K562 (cell line): Measurements from ENCODE around the gene SYN1. TPM values are rescaled to one million over a fixed set of nuclear protein-coding genes. Genes with fewer than 3 reads are reported as not detected.

Experiments used
- ARID1B ChIP-seq: fragments of 450-650 bp; IDR thresholded peaks from 2 replicates; pipeline ENCODE4 v1.6.1; 2016; ENCODE audit warnings: antibody characterized with exemption, mild to moderate bottlenecking, inconsistent platforms
- ASH1L ChIP-seq: fragments of 450-650 bp; IDR thresholded peaks from 2 replicates; pipeline ENCODE4 v1.6.1; 2018; ENCODE audit warnings: borderline replicate concordance, mild to moderate bottlenecking, low read depth; ENCODE audit not compliant: partially characterized antibody
- BDP1 ChIP-seq: IDR thresholded peaks from 3 replicates; pipeline ENCODE4 v1.6.1; 2011; ENCODE audit not compliant: insufficient read length, insufficient read depth
- C11orf30 ChIP-seq: fragments of 450-650 bp; IDR thresholded peaks from 2 replicates; pipeline ENCODE4 v1.6.1; 2016; ENCODE audit warnings: low read depth, mild to moderate bottlenecking
- DACH1 ChIP-seq: fragments of 450-650 bp; IDR thresholded peaks from 2 replicates; pipeline ENCODE4 v1.6.1; 2018; ENCODE audit not compliant: partially characterized antibody
- ETV1 ChIP-seq: fragments of 450-650 bp; conservative IDR thresholded peaks from 2 replicates; pipeline ENCODE4 v1.6.1; 2016; ENCODE audit warnings: missing genetic modification characterization, control low read depth, low read depth, missing compliant biosample characterization
- FOXJ3 ChIP-seq: sonication (generic); formaldehyde crosslinking; IDR thresholded peaks from 2 replicates; pipeline ENCODE4 v1.4.0; 2020; ENCODE audit warnings: mild to moderate bottlenecking, missing genetic modification reagents
- KLF10 ChIP-seq: fragments of 250-450 bp; sonication (Bioruptor Pico); IDR thresholded peaks from 2 replicates; pipeline ENCODE4 v1.6.1; 2021; ENCODE audit warnings: matching md5 sums
- NCOA2 ChIP-seq, 2 experiments: fragments of 450-650 bp; IDR thresholded peaks; 2 replicates each; pipeline ENCODE4 v1.6.1; 2018; ENCODE audit warnings: mild to moderate bottlenecking in 2 of 2, moderate library complexity in 1 of 2; ENCODE audit not compliant: partially characterized antibody in 2 of 2
- NCOA6 ChIP-seq: fragments of 450-650 bp; IDR thresholded peaks from 2 replicates; pipeline ENCODE4 v1.6.1; 2017; ENCODE audit warnings: mild to moderate bottlenecking
- NFATC3 ChIP-seq: fragments of 450-650 bp; IDR thresholded peaks from 2 replicates; pipeline ENCODE4 v1.6.1; 2017; ENCODE audit warnings: mild to moderate bottlenecking
- PHF20 ChIP-seq: fragments of 450-650 bp; IDR thresholded peaks from 2 replicates; pipeline ENCODE4 v1.6.1; 2018; ENCODE audit not compliant: partially characterized antibody
- PHF21A ChIP-seq: fragments of 450-650 bp; IDR thresholded peaks from 2 replicates; pipeline ENCODE4 v1.6.1; 2017; ENCODE audit warnings: low read depth, borderline replicate concordance
- PHF8 ChIP-seq: fragments of 200-600 bp; sonication (generic); IDR thresholded peaks from 2 replicates; pipeline ENCODE4 v1.6.1; 2012; ENCODE audit warnings: mixed run types, mild to moderate bottlenecking, inconsistent platforms, low read length, moderate library complexity, borderline replicate concordance
- RBM25 ChIP-seq: fragments of 200-400 bp; formaldehyde crosslinking; IDR thresholded peaks from 2 replicates; pipeline ENCODE4 v1.6.1; 2018; ENCODE audit warnings: low read length, low read depth, moderate library complexity; ENCODE audit not compliant: severe bottlenecking
- SMAD4 ChIP-seq: fragments of 250-450 bp; sonication (Bioruptor Pico); conservative IDR thresholded peaks from 2 replicates; pipeline ENCODE4 v1.8.0; 2021; ENCODE audit warnings: inconsistent platforms, mild to moderate bottlenecking, moderate library complexity
- TBP ChIP-seq: optimal IDR thresholded peaks from 2 replicates; pipeline ENCODE3; 2011; ENCODE audit warnings: low read depth, low read length, improper control_type of control experiment
- XRCC5 ChIP-seq: fragments of 200-400 bp; formaldehyde crosslinking; IDR thresholded peaks from 2 replicates; pipeline ENCODE4 v1.6.1; 2017; ENCODE audit warnings: low read depth, mild to moderate bottlenecking, low read length
- polyA plus RNA-seq, 8 experiments: library from polyadenylated mRNA; depleted of rRNA in 4 of 8; stranded (reverse) in 5 of 8; unstranded in 3 of 8; fragments of >200 nt; fragmentation: Nextera tagmentation in 2 of 8; fragmentation: Illumina TruSeq in 1 of 8; extraction: Ambion mirVana in 2 of 8; extraction: Trizol in 1 of 8; gene quantifications; 2 replicates each; pipeline versions ENCODE4 v1.2.1 to v1.2.3, GENCODE V29; 2011 to 2014; ENCODE audit warnings: inconsistent platforms in 1 of 8, missing spikeins in 1 of 8
- total RNA-seq, 7 experiments: library from RNA; depleted of rRNA in 6 of 7; stranded (reverse); fragments of >200 nt in 6 of 7; fragmentation: Illumina TruSeq in 2 of 7; extraction: Trizol in 2 of 7; gene quantifications; 2 replicates each; pipeline versions ENCODE4 v1.2.1 to v1.2.3, GENCODE V29; 2011 to 2021; ENCODE audit warnings: low replicate concordance in 1 of 7
- TF ChIP-seq, protein P1 (sequence below): IDR thresholded peaks from 3 replicates; pipeline ENCODE4 v1.6.1; 2011; ENCODE audit warnings: borderline replicate concordance, mild to moderate bottlenecking, moderate library complexity; ENCODE audit not compliant: insufficient read length; ENCODE audit errors: extremely low read depth
- TF ChIP-seq, protein P2 (sequence below): fragments of 250-450 bp; sonication (Bioruptor Pico); IDR thresholded peaks from 2 replicates; pipeline ENCODE4 v1.4.0; 2020; ENCODE audit warnings: mild to moderate bottlenecking, moderate library complexity
- TF ChIP-seq, protein P3 (sequence below): IDR thresholded peaks from 2 replicates; pipeline ENCODE4 v1.6.1; 2012; ENCODE audit warnings: low read depth, low read length, improper control_type of control experiment, borderline replicate concordance

Gene SYN1
- total and polyA plus RNA-seq, 9 of the 15 experiments (the other 6 are each of a cell fraction or from before 2014, with no cell fraction given): 0.01 to 0.28 (median 0.18) TPM; not detected in 2

DNA sequence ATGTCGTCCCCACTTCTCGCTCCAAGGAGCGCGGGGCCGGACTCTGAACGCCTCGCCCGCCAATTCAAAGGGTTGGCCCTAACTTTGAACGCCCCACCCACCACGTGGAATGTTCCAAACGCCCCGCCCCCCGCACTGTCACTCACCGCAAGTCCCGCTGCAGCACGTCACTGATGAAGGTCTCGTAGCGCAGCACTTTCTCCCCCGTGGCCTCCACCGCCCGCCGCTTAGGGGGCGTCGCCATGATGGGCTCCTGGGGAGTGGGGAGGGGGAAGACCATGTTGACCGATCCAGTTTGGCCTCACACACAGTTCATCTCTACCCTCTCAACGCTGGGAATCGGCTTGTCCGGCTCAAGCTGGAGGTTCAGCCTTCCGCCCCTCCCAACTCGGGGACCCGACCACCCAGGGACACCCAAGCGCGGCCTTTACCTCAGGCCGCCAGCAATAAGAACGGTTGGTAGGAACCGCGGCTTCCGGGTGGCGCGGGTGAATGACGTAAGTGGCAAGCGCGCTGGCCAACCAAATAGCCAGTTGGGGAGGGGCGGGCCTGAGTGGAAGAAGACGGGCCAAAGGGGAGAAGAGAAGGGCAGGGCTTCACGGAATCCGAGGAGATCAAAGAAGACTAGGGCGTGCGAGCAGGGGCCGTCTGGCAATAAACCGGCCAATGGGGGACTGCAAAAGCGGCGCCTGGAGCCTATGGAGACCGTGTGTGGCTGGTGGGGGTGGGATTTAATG lies 39.2 kb upstream of the SYN1 start, which contains the start of gene UXT (continued):
- TF ChIP-seq, protein P1, sequence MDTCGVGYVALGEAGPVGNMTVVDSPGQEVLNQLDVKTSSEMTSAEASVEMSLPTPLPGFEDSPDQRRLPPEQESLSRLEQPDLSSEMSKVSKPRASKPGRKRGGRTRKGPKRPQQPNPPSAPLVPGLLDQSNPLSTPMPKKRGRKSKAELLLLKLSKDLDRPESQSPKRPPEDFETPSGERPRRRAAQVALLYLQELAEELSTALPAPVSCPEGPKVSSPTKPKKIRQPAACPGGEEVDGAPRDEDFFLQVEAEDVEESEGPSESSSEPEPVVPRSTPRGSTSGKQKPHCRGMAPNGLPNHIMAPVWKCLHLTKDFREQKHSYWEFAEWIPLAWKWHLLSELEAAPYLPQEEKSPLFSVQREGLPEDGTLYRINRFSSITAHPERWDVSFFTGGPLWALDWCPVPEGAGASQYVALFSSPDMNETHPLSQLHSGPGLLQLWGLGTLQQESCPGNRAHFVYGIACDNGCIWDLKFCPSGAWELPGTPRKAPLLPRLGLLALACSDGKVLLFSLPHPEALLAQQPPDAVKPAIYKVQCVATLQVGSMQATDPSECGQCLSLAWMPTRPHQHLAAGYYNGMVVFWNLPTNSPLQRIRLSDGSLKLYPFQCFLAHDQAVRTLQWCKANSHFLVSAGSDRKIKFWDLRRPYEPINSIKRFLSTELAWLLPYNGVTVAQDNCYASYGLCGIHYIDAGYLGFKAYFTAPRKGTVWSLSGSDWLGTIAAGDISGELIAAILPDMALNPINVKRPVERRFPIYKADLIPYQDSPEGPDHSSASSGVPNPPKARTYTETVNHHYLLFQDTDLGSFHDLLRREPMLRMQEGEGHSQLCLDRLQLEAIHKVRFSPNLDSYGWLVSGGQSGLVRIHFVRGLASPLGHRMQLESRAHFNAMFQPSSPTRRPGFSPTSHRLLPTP: no peak
- TF ChIP-seq, protein P2, sequence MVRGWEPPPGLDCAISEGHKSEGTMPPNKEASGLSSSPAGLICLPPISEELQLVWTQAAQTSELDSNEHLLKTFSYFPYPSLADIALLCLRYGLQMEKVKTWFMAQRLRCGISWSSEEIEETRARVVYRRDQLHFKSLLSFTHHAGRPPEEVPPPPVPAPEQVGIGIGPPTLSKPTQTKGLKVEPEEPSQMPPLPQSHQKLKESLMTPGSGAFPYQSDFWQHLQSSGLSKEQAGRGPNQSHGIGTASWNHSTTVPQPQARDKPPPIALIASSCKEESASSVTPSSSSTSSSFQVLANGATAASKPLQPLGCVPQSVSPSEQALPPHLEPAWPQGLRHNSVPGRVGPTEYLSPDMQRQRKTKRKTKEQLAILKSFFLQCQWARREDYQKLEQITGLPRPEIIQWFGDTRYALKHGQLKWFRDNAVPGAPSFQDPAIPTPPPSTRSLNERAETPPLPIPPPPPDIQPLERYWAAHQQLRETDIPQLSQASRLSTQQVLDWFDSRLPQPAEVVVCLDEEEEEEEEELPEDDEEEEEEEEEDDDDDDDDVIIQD (CRISPR knock-in tag): no peak
- no peak for TF ChIP-seq NCOA2 (IDR thresholded peaks at IDR 0.05; ENCODE audit: partially characterized antibody in 2 of 2)
- TF ChIP-seq PHF21A: peak; percentile 50; the same call in 1 of the 2 replicates
- peak; percentile 36 for TF ChIP-seq ETV1 (tag)
- TF ChIP-seq XRCC5: 0 out of 2 replicates have a peak, but pooled peaks have one; percentile 47
- 0 out of 2 replicates have a peak, but pooled peaks have one; percentile 45 for TF ChIP-seq SMAD4
- TF ChIP-seq ARID1B: 0 out of 2 replicates have a peak, but pooled peaks have one; percentile 24
- TF ChIP-seq TBP: peak; percentile 39
- peak; percentile 67 for TF ChIP-seq ASH1L
- peak; percentile 5 for TF ChIP-seq DACH1
- TF ChIP-seq FOXJ3 (CRISPR knock-in tag): no peak
- no peak for TF ChIP-seq BDP1
- TF ChIP-seq, protein P3, sequence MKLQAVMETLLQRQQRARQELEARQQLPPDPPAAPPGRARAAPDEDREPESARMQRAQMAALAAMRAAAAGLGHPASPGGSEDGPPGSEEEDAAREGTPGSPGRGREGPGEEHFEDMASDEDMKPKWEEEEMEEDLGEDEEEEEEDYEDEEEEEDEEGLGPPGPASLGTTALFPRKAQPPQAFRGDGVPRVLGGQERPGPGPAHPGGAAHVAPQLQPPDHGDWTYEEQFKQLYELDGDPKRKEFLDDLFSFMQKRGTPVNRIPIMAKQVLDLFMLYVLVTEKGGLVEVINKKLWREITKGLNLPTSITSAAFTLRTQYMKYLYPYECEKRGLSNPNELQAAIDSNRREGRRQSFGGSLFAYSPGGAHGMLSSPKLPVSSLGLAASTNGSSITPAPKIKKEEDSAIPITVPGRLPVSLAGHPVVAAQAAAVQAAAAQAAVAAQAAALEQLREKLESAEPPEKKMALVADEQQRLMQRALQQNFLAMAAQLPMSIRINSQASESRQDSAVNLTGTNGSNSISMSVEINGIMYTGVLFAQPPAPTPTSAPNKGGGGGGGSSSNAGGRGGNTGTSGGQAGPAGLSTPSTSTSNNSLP: peak; percentile 10; the same call in 1 of the 2 replicates
- no peak for TF ChIP-seq KLF10 (CRISPR knock-in tag)
- no peak for TF ChIP-seq RBM25
- 0 out of 2 replicates have a peak, but pooled peaks have one; percentile 26 for TF ChIP-seq NFATC3
- peak; percentile 91 for TF ChIP-seq PHF8
- TF ChIP-seq PHF20: peak; percentile 96
- TF ChIP-seq NCOA6: no peak
- TF ChIP-seq C11orf30: peak; percentile 93
